ENCODE results near the gene THOC1.

GRCh38 chr18:313931-314330 lies 46.1 kb upstream of the THOC1 start:
- no peak for TF ChIP-seq CTCF (IDR thresholded peaks at IDR 0.05; ENCODE audit: low read depth, low read length)
- TF ChIP-seq POLR2A (IDR thresholded peaks at IDR 0.05; ENCODE audit: extremely low read depth, insufficient read length): no peak

Data from NB4 (cell line).